ENCODE data around the gene CHEK1.

CHEK1 gene

DNA sequence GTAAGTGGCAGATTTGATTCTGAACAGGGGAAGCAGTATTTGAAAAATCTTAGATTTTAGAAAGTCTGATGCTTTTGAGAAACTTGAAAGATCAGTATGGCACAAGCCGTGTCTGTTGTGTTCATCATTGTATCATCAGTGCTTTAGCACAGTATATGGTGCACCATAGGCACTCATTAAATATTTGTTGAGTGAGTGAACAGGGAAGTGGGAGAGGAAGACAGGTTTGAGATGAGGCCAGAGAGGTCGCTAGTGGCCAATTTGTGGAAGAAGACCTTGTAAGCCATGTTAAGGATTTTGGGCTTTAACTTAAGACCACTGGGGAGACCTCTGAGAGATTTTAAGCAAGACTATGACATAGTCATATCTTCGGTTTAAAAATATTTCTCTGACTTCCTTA lies 12.9 kb downstream of the CHEK1 start:
- H3K9me3 ChIP-seq (ENCODE audit: control insufficient read depth, low read length), result no peaks in the 10 kb centered on the region
- no peak overlapping the region for H3K9ac ChIP-seq (ENCODE audit: low read length)
- H3K4me3 ChIP-seq (ENCODE audit: low read length), result no peak overlapping the region
- no peaks in the 10 kb centered on the region for H3K36me3 ChIP-seq (ENCODE audit: control insufficient read depth, insufficient read depth, low read length)
- no peaks in the 10 kb centered on the region for H3K27me3 ChIP-seq (ENCODE audit: control insufficient read depth, insufficient read depth, low read length)
- H3K4me1 ChIP-seq (ENCODE audit: control insufficient read depth, insufficient read depth, low read length), result no peaks in the 10 kb centered on the region

DNA sequence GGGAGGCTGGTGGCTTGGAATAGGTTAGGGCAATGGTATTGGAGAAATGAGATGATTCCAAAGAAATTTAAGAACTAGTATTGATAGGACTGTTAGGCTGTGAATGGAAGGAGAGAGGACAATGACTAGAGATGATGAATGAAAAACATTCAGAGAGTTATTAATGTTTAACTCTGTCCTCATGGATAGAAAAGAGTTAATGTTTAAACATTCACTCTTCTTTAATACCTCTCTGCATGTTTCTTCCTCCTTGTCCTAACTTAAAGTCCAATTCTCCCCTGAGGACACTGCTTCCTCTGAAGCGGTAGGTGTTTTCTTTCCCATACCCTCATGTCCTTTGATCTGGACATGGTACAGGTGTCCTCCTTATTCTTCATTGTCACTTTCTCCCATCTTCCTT lies 13.4 kb downstream of the CHEK1 start:
- Histone ChIP-seq H3K9me3 (ENCODE audit: control insufficient read depth, low read length) (no peaks in the 10 kb centered on the region), H3K36me3 (ENCODE audit: control insufficient read depth, insufficient read depth, low read length) (no peaks in the 10 kb centered on the region), H3K4me1 (ENCODE audit: control insufficient read depth, insufficient read depth, low read length) (no peaks in the 10 kb centered on the region), H3K9ac (ENCODE audit: low read length) (no peak overlapping the region), H3K4me3 (ENCODE audit: low read length) (no peak overlapping the region), H3K27me3 (ENCODE audit: control insufficient read depth, insufficient read depth, low read length) (no peaks in the 10 kb centered on the region)

DNA sequence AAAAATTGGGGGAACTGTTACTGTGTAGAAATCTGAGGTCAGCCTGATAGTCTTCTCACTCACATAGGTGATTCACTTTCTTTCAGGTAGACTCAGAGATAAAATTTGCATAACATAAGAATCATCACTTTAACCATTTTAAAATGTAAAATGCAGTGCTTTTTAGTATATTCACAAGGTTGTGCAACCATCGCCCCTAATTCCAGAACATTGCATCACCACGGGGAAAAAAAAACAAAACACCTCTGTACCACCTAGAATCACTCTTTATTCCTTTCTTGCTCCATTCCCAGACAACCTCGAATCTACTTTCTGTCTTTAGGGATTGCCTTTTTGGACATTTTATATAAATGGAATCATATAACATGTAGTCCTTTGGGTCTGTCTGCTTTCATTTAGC lies 20.9 kb downstream of the CHEK1 start:
- Histone ChIP-seq H3K36me3 (ENCODE audit: control insufficient read depth, insufficient read depth, low read length) (no peaks in the 10 kb centered on the region), H3K4me1 (ENCODE audit: control insufficient read depth, insufficient read depth, low read length) (no peaks in the 10 kb centered on the region), H3K27me3 (ENCODE audit: control insufficient read depth, insufficient read depth, low read length) (no peaks in the 10 kb centered on the region), H3K9ac (ENCODE audit: low read length) (no peak overlapping the region), H3K4me3 (ENCODE audit: low read length) (no peak overlapping the region), H3K9me3 (ENCODE audit: control insufficient read depth, low read length) (no peaks in the 10 kb centered on the region)

DNA sequence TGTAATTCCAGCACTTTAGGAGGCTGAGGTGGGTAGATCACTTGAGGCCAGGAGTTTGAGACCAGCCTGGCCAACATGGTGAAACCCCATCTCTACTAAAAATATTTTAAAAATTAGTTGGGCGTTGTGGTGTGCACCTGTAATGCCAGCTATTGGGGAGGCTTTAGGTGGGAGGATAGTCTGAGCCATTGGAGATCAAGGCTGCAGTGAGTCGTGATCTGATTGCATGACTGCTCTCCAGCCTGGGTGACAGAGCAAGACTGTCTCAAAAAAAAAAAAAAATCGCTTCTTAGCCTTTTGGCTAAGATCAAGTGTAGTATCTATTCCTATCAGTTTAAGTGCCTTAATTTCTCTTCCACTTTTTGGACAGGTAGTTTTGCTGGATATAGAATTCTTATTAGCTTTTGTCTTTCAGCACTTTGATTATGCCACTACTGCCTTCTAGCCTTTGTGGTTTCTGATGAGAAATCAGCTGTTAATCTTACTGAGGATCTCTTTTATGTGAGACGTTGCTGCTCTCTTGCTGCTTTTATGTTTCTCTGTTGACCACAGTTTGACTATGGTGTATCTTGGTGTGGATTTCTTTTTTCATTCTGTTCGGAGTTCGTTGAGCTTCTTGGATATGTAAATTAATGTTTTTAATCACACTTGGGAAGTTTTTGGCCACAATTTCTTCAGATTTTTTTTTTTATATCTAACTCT lies 24.7 kb downstream of the CHEK1 start:
- Histone ChIP-seq H3K9me3 (ENCODE audit: control insufficient read depth, low read length) (no peaks in the 10 kb centered on the region), H3K4me3 (ENCODE audit: low read length) (no peak overlapping the region), H3K27me3 (ENCODE audit: control insufficient read depth, insufficient read depth, low read length) (no peaks in the 10 kb centered on the region), H3K9ac (ENCODE audit: low read length) (no peak overlapping the region), H3K36me3 (ENCODE audit: control insufficient read depth, insufficient read depth, low read length) (no peaks in the 10 kb centered on the region), H3K4me1 (ENCODE audit: control insufficient read depth, insufficient read depth, low read length) (no peaks in the 10 kb centered on the region)

DNA sequence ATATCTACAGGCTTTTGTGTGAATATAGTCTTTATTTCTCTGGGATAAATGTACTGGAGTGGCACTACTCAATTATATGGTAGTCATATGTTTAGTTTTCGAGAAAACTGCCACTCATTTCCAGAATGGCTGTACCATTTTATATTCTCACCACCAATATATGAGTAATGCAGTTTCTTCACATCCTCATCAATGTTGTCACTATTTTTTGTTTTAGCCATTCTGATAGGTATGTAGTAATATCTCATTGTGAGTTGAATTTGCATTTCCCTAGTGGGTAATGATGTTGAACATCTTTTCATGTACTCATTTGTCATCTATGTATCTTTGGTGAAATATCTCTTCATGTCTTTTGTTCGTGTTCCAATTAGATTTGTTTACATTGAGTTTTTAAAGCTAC lies 37.7 kb downstream of the CHEK1 start:
- H3K4me1 ChIP-seq (ENCODE audit: control insufficient read depth, insufficient read depth, low read length), result no peaks in the 10 kb centered on the region
- no peak overlapping the region for H3K4me3 ChIP-seq (ENCODE audit: low read length)
- no peaks in the 10 kb centered on the region for H3K36me3 ChIP-seq (ENCODE audit: control insufficient read depth, insufficient read depth, low read length)

DNA sequence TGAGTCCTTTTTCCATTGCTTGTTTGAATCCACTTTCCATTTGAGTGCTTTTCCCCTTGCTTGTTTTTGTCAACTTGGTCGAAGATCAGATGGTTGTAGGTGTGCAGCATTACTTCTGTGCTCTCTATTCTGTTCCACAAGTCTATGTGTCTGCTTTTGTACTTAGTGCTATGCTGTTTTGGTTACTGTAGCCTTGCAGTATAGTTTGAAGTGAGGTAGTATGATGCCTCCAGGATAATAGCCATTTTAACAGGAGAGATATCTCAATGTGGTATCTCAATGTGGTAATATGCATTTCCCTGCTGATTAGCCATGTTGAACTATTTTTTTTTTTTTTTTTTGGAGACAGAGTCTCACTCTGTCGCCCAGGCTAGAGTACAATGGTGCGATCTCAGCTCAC lies 38.9 kb downstream of the CHEK1 start:
- Histone ChIP-seq H3K9me3 (ENCODE audit: control insufficient read depth, low read length) (no peaks in the 10 kb centered on the region), H3K9ac (ENCODE audit: low read length) (no peak overlapping the region), H3K4me3 (ENCODE audit: low read length) (no peak overlapping the region), H3K27me3 (ENCODE audit: control insufficient read depth, insufficient read depth, low read length) (no peaks in the 10 kb centered on the region), H3K4me1 (ENCODE audit: control insufficient read depth, insufficient read depth, low read length) (no peaks in the 10 kb centered on the region), H3K36me3 (ENCODE audit: control insufficient read depth, insufficient read depth, low read length) (no peaks in the 10 kb centered on the region)

More for the DNA sequence above, 37.7 kb downstream of the CHEK1 start:
- no peaks in the 10 kb centered on the region for H3K27me3 ChIP-seq (ENCODE audit: control insufficient read depth, insufficient read depth, low read length)
- no peak overlapping the region for H3K9ac ChIP-seq (ENCODE audit: low read length)
- no peaks in the 10 kb centered on the region for H3K9me3 ChIP-seq (ENCODE audit: control insufficient read depth, low read length)

DNA sequence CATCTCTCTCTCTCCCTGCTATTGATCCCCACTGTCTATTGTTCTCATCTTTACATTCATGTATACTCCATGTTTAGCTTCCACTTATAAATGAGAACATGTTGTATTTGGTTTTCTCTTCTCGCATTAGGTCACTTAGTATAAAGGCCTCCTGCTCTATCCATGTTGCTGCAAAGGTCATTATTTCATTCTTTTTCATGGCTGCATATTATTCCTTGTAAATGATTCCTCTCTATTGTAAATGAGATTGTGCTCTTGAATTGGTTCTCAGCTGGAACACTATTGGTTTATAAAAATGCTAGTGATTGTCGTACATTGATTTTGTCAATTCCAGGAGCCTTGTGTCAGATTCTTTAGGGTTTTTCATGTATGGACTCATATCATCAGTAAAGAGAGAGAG lies 42.2 kb downstream of the CHEK1 start:
- H3K36me3 ChIP-seq (ENCODE audit: control insufficient read depth, insufficient read depth, low read length), result no peaks in the 10 kb centered on the region
- H3K4me1 ChIP-seq (ENCODE audit: control insufficient read depth, insufficient read depth, low read length), result no peaks in the 10 kb centered on the region

DNA sequence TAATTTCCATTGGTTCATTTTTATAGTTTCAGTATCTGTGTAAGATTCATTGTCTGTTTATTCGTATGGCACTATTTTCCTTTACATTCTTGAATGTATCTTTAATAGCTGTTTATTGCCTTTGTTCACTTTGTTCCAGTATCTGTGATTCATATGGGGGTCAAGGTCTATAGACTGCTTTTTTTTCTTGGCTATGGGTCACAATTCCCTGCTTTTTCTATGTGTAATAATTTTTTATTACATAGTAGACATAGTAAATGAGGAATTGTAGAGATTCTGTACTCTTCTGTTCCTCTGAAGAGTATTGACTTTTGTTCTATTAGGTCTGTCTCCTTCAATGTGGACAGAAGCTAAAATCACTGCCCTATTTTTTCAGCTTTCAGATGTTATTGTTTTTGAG lies 45.2 kb downstream of the CHEK1 start:
- Histone ChIP-seq H3K9me3 (ENCODE audit: control insufficient read depth, low read length) (no peaks in the 10 kb centered on the region), H3K27me3 (ENCODE audit: control insufficient read depth, insufficient read depth, low read length) (no peaks in the 10 kb centered on the region), H3K36me3 (ENCODE audit: control insufficient read depth, insufficient read depth, low read length) (no peaks in the 10 kb centered on the region), H3K4me3 (ENCODE audit: low read length) (no peak overlapping the region), H3K9ac (ENCODE audit: low read length) (no peak overlapping the region), H3K4me1 (ENCODE audit: control insufficient read depth, insufficient read depth, low read length) (no peaks in the 10 kb centered on the region)

More for the DNA sequence above, 42.2 kb downstream of the CHEK1 start:
- H3K27me3 ChIP-seq (ENCODE audit: control insufficient read depth, insufficient read depth, low read length), result no peaks in the 10 kb centered on the region
- no peak overlapping the region for H3K4me3 ChIP-seq (ENCODE audit: low read length)
- no peak overlapping the region for H3K9ac ChIP-seq (ENCODE audit: low read length)
- H3K9me3 ChIP-seq (ENCODE audit: control insufficient read depth, low read length), result no peaks in the 10 kb centered on the region

DNA sequence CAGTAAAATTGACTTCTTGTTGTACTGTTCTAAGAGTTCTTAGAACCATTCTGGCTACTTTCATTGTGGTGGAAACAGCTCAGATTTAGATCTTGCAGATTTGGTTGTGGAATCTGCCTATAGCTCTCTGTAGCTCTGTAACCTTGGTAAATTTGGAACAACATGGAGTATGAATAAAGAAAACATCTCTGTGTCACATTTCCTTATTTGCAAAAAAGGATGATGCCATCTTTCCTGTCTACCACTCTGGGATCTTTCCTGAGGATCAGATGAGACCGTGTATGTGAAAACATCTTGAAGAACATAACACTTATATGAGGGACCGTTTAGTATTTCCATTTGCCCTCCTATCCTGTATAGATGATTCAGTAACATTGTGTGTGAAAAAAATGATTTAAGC lies 46.6 kb downstream of the CHEK1 start:
- H3K9me3 ChIP-seq (ENCODE audit: control insufficient read depth, low read length), result no peaks in the 10 kb centered on the region
- no peaks in the 10 kb centered on the region for H3K27me3 ChIP-seq (ENCODE audit: control insufficient read depth, insufficient read depth, low read length)
- H3K4me3 ChIP-seq (ENCODE audit: low read length), result no peak overlapping the region
- H3K4me1 ChIP-seq (ENCODE audit: control insufficient read depth, insufficient read depth, low read length), result no peaks in the 10 kb centered on the region
- H3K9ac ChIP-seq (ENCODE audit: low read length), result no peak overlapping the region
- H3K36me3 ChIP-seq (ENCODE audit: control insufficient read depth, insufficient read depth, low read length), result no peaks in the 10 kb centered on the region

DNA sequence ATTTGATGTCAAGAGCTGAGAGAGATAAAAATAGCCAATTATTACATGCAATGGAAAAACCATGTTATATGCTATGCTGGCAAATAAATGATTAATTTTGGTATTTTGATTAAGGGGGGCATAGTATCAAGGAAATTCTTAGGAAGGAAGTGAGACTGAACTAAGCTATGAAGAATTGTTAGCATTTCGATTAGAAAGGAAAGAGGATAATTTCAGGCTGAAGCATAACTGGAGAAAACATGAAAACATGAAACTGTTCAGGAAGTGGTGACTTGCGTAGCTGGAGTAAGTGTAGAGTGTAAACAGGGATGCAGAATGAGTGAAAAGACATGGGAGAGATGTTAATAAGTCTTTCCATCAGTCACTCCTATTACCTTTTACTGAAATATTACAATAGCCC lies 49.2 kb downstream of the CHEK1 start:
- Histone ChIP-seq H3K36me3 (ENCODE audit: control insufficient read depth, insufficient read depth, low read length) (no peaks in the 10 kb centered on the region), H3K9ac (ENCODE audit: low read length) (no peak overlapping the region), H3K4me3 (ENCODE audit: low read length) (no peak overlapping the region), H3K27me3 (ENCODE audit: control insufficient read depth, insufficient read depth, low read length) (no peaks in the 10 kb centered on the region), H3K9me3 (ENCODE audit: control insufficient read depth, low read length) (no peaks in the 10 kb centered on the region), H3K4me1 (ENCODE audit: control insufficient read depth, insufficient read depth, low read length) (no peaks in the 10 kb centered on the region)

DNA sequence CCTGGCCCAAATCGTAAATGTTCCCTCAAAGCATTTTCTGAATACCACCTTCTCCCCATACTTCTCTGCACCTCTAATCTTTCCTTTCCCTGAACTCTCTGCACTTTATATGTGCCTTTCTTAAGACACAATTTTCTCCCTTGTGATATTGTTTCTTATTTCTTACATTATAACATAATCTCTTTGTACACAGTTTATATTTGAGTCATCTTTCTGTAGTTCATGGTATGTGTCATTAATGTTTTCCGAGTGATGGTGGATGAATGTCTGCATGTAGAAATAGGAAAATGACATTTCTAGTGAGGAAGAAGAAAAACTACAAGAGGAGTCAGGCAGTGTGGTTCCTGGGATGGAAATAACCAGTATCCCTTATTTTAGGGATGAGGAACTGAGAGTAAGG lies 50.2 kb downstream of the CHEK1 start:
- Histone ChIP-seq H3K4me3 (ENCODE audit: low read length) (no peak overlapping the region), H3K36me3 (ENCODE audit: control insufficient read depth, insufficient read depth, low read length) (no peaks in the 10 kb centered on the region)

DNA sequence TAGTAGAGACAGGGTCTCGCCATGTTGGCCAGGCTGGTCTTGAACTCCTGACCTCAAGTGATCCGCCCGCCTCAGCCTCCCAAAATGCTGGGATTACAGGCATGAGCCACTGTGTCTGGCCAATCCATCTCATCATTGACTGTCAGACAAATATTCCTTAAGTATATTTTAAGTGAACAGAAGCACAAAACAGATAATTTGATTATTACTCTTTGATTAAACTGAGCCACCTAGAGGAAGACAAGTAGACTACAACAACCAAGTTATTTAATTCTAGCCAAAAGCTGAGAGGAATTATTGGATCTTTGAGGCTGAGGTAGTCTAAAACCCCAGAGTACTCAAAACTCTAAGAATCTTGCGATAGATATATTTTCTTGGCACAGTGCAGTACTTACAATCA lies 54.4 kb downstream of the CHEK1 start:
- no peak overlapping the region for H3K4me3 ChIP-seq (ENCODE audit: low read length)
- H3K4me1 ChIP-seq (ENCODE audit: control insufficient read depth, insufficient read depth, low read length), result no peaks in the 10 kb centered on the region
- no peak overlapping the region for H3K9ac ChIP-seq (ENCODE audit: low read length)
- H3K9me3 ChIP-seq (ENCODE audit: control insufficient read depth, low read length), result no peaks in the 10 kb centered on the region
- H3K27me3 ChIP-seq (ENCODE audit: control insufficient read depth, insufficient read depth, low read length), result no peaks in the 10 kb centered on the region
- H3K36me3 ChIP-seq (ENCODE audit: control insufficient read depth, insufficient read depth, low read length), result no peaks in the 10 kb centered on the region

More for the DNA sequence above, 50.2 kb downstream of the CHEK1 start:
- Histone ChIP-seq H3K9me3 (ENCODE audit: control insufficient read depth, low read length) (no peaks in the 10 kb centered on the region), H3K9ac (ENCODE audit: low read length) (no peak overlapping the region), H3K27me3 (ENCODE audit: control insufficient read depth, insufficient read depth, low read length) (no peaks in the 10 kb centered on the region), H3K4me1 (ENCODE audit: control insufficient read depth, insufficient read depth, low read length) (no peaks in the 10 kb centered on the region)

DNA sequence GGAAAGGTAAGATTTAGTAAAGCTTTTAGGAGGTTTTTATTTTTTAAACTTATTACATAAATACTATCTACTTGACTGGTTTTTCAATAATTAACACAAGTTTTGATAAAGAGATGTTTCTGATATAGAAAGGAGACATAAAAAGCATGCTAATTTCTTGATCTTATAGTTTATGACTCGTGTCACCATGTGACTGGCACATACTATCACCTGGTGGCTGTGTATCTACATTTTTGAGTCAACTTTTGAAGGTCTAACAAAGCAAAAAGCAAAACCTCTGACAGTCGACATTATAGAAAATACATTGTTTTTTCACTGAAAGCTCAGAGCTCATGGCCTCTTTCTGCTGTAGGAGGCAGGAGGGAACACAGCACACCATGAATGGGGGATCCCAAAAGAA lies 54.9 kb downstream of the CHEK1 start:
- no peaks in the 10 kb centered on the region for H3K9me3 ChIP-seq (ENCODE audit: control insufficient read depth, low read length)
- no peaks in the 10 kb centered on the region for H3K36me3 ChIP-seq (ENCODE audit: control insufficient read depth, insufficient read depth, low read length)
- no peak overlapping the region for H3K4me3 ChIP-seq (ENCODE audit: low read length)
- H3K9ac ChIP-seq (ENCODE audit: low read length), result no peak overlapping the region
- H3K27me3 ChIP-seq (ENCODE audit: control insufficient read depth, insufficient read depth, low read length), result no peaks in the 10 kb centered on the region
- H3K4me1 ChIP-seq (ENCODE audit: control insufficient read depth, insufficient read depth, low read length), result no peaks in the 10 kb centered on the region
